Chondrocyte (in vitro differentiated cells): ENCODE measurements around the gene OR51B6. TPM values are rescaled to one million over a fixed set of nuclear protein-coding genes. Genes with fewer than 3 reads are reported as not detected.
"Not testable (repeated sequence)": the region's sequence is repeated elsewhere in the genome, so short reads cannot be mapped to it uniquely, and the experiment has no call there.

Source experiments
- DNase-seq: peaks from one replicate; pipeline ENCODE4 v3.0.0; 2021; ENCODE audit warnings: mixed read lengths, low spot score
- H3K27ac Mint-ChIP-seq: one replicate; pipeline ENCODE4 v1.8.0; 2021; ENCODE audit warnings: mild to moderate bottlenecking, moderate library complexity, mixed read lengths; ENCODE audit not compliant: unreplicated experiment
- H3K27me3 Mint-ChIP-seq: 2 replicates; pipeline ENCODE4 v1.8.0; 2021; ENCODE audit warnings: low read depth, mixed read lengths
- H3K36me3 Mint-ChIP-seq: 2 replicates; pipeline ENCODE4 v1.8.0; 2021; ENCODE audit warnings: low read depth, mixed read lengths
- H3K4me1 Mint-ChIP-seq: 2 replicates; pipeline ENCODE4 v1.8.0; 2021; ENCODE audit warnings: low read depth, mild to moderate bottlenecking, mixed read lengths
- H3K4me3 Mint-ChIP-seq: one replicate; pipeline ENCODE4 v1.8.0; 2021; ENCODE audit warnings: mild to moderate bottlenecking, moderate library complexity, mixed read lengths; ENCODE audit not compliant: unreplicated experiment
- H3K9me3 Mint-ChIP-seq: 2 replicates; pipeline ENCODE4 v1.8.0; 2021; ENCODE audit warnings: low read depth, mixed read lengths
- CTCF ChIP-seq: fragments of 200-600 bp; sonication (generic); IDR thresholded peaks from 2 replicates; pipeline ENCODE4 v1.5.0; 2021; ENCODE audit warnings: antibody characterized with exemption, mild to moderate bottlenecking, moderate library complexity
- total RNA-seq: library from RNA; stranded (reverse); gene quantifications from 3 replicates; pipeline ENCODE4 v1.2.1, GENCODE V29; 2021

The OR51B6 gene
- total RNA-seq, 1 donor from 2014 or later = not detected

GRCh38 chr11:5339771-5340322, 11.5 kb upstream of the OR51B6 start:
- H3K27me3 Mint-ChIP-seq = peaks cover 5% of the 10 kb centered on the region
- H3K4me1 Mint-ChIP-seq = no peaks in the 10 kb centered on the region
- DNase-seq = no peak
- no peaks in the 10 kb centered on the region for H3K9me3 Mint-ChIP-seq
- H3K4me3 Mint-ChIP-seq = no peak overlapping the region
- H3K27ac Mint-ChIP-seq = no peak overlapping the region
- no peaks in the 10 kb centered on the region for H3K36me3 Mint-ChIP-seq
- TF ChIP-seq CTCF = no peak

GRCh38 chr11:5343474-5344335, 7.6 kb upstream of the OR51B6 start, which contains the start of gene OR51B5:
Gene OR51B5, minus strand, starts transcription at chr11:5343524. Its CDS starts 0 bp downstream, at chr11:5343524.
- Mint-ChIP-seq H3K4me3 (no peak within 1 kb of the TSS), H3K4me1 (no peaks in the 10 kb centered on the region), H3K27me3 (peaks cover 25% of the 10 kb centered on the region), H3K36me3 (no peaks in the 10 kb centered on the region), H3K27ac (no peak within 1 kb of the TSS), H3K9me3 (no peaks in the 10 kb centered on the region)
- no peak for TF ChIP-seq CTCF
- no peak for DNase-seq

GRCh38 chr11:5345831-5346230, 5.5 kb upstream of the OR51B6 start:
- Mint-ChIP-seq H3K36me3 (no peaks in the 10 kb centered on the region), H3K4me1 (no peaks in the 10 kb centered on the region), H3K4me3 (no peak overlapping the region), H3K27ac (no peak overlapping the region), H3K27me3 (peaks cover 33% of the 10 kb centered on the region), H3K9me3 (no peaks in the 10 kb centered on the region)
- no peak for TF ChIP-seq CTCF
- DNase-seq = no peak

- no peak overlapping the region for H3K27ac Mint-ChIP-seq
- no peaks in the 10 kb centered on the region for H3K36me3 Mint-ChIP-seq
- peaks cover 38% of the 10 kb centered on the region for H3K27me3 Mint-ChIP-seq
- H3K4me1 Mint-ChIP-seq = no peaks in the 10 kb centered on the region
- no peak for TF ChIP-seq CTCF
- no peak overlapping the region for H3K4me3 Mint-ChIP-seq
- H3K9me3 Mint-ChIP-seq = no peaks in the 10 kb centered on the region
- DNase-seq = no peak
These were observed 2.6 kb upstream of the OR51B6 start for GRCh38 chr11:5348551-5349194.

- no peak overlapping the region for H3K27ac Mint-ChIP-seq
- no peaks in the 10 kb centered on the region for H3K9me3 Mint-ChIP-seq
- no peaks in the 10 kb centered on the region for H3K4me1 Mint-ChIP-seq
- peaks cover 41% of the 10 kb centered on the region for H3K27me3 Mint-ChIP-seq
- no peak overlapping the region for H3K4me3 Mint-ChIP-seq
- no peak for TF ChIP-seq CTCF
- H3K36me3 Mint-ChIP-seq = no peaks in the 10 kb centered on the region
- DNase-seq = no peak
These were observed 1.8 kb upstream of the OR51B6 start for GRCh38 chr11:5349550-5349949.

- H3K9me3 Mint-ChIP-seq, H3K36me3 Mint-ChIP-seq, H3K4me3 Mint-ChIP-seq: not testable (repeated sequence)
These were observed 4.7 kb downstream of the OR51B6 start for GRCh38 chr11:5356031-5356430.

More at GRCh38 chr11:5356031-5356430, 4.7 kb downstream of the OR51B6 start:
- H3K27ac Mint-ChIP-seq, H3K27me3 Mint-ChIP-seq, H3K4me1 Mint-ChIP-seq, DNase-seq: not testable (repeated sequence)
